Thoracic aorta endothelial cell (primary cell): ENCODE measurements around the gene FANK1. TPM values are rescaled to one million over a fixed set of nuclear protein-coding genes. Genes with fewer than 3 reads are reported as not detected.

Experiments used
- small RNA-seq: library from RNA; depleted of rRNA; stranded (forward); fragments of <200 nt; gene quantifications from one replicate; pipeline ENCODE3, GENCODE V24; 2012
- total RNA-seq: library from RNA; depleted of rRNA; stranded (reverse); fragments of >200 nt; gene quantifications from 2 replicates; pipeline ENCODE4 v1.2.3, GENCODE V29; 2012

The FANK1 gene
- 1.2 TPM in 2 replicates for total RNA-seq

GRCh38 chr10:125896088-125896934, at the start of gene FANK1:
FANK1 (plus strand) TSS chr10:125896564; CDS start chr10:125896643, 79 bp downstream.

GRCh38 chr10:125881192-125881591, 15.2 kb upstream of the FANK1 start, which contains the start of gene DHX32:
DHX32 (minus strand) TSS chr10:125881292; CDS start chr10:125880824, 468 bp downstream.

Small RNA genes lying within 50 kb of the gene (small RNA-seq; reads per million reads assigned to genes)
- gene GNG10P1 (not detected), gene RF00017 (not detected), gene RNU2-42P (not detected)

Other genes starting within 250 kb of the FANK1 start
- not detected in 2 replicates for gene TEX36, start 213.4 kb upstream of the FANK1 start, total RNA-seq
- gene EDRF1, start 176.9 kb upstream of the FANK1 start, total RNA-seq: 33.1 TPM in 2 replicates
- 0.13 TPM in 1 of 2 replicates, not detected in the other for gene MMP21, start 120.7 kb upstream of the FANK1 start, total RNA-seq
- 63.9 and 68.5 TPM in 2 replicates for gene UROS, start 73.3 kb upstream of the FANK1 start, total RNA-seq
- gene BCCIP, start 73.0 kb upstream of the FANK1 start, total RNA-seq: 86.6 and 93.2 TPM in 2 replicates
- gene DHX32, start 15.3 kb upstream of the FANK1 start, total RNA-seq: 39.9 and 47.9 TPM in 2 replicates